Thyroid gland (tissue), 4 donors: Measurements from ENCODE around the gene BCDIN3D. TPM values are rescaled to one million over a fixed set of nuclear protein-coding genes. Genes with fewer than 3 reads are reported as not detected.
"Not testable (repeated sequence)": the region's sequence is repeated elsewhere in the genome, so short reads cannot be mapped to it uniquely, and the experiment has no call there.

Source experiments
- DNase-seq, 2 donors: peaks; one replicate each; pipeline ENCODE4 v3.0.0-alpha.2; 2019
- H3K27ac ChIP-seq, 3 donors: fragments of 200-600 bp; sonication (generic); 1 replicate in 2 of 3; 2 replicates in 1 of 3; pipeline ENCODE4 v1.5.1; 2016 to 2019; ENCODE audit warnings: mild to moderate bottlenecking in 1 of 3, moderate library complexity in 1 of 3
- H3K27me3 ChIP-seq: fragments of 200-600 bp; sonication (generic); one replicate; pipeline ENCODE4 v1.5.1; 2019
- H3K36me3 ChIP-seq, 2 donors: fragments of 200-600 bp; sonication (generic); one replicate each; pipeline ENCODE4 v1.5.1; 2016 to 2019
- H3K4me1 ChIP-seq, 2 donors: fragments of 200-600 bp; sonication (generic); one replicate each; pipeline ENCODE4 v1.5.1; 2017 to 2019
- H3K4me3 ChIP-seq, 3 donors: fragments of 200-600 bp; sonication (generic); replicated peaks in 1 of 3; 1 replicate in 2 of 3; 2 replicates in 1 of 3; pipeline ENCODE4 v1.5.1; 2016; ENCODE audit warnings: mild to moderate bottlenecking in 1 of 3
- H3K9me3 ChIP-seq: fragments of 200-600 bp; sonication (generic); one replicate; pipeline ENCODE4 v1.5.1; 2017
- CTCF ChIP-seq, 6 experiments: fragments of 200-600 bp in 3 of 6; fragments of 450-650 bp in 3 of 6; sonication (generic) in 3 of 6; IDR thresholded peaks; one replicate each; pipeline ENCODE4 v1.5.1; 2016 to 2019; ENCODE audit warnings: antibody characterized with exemption in 6 of 6, mild to moderate bottlenecking in 2 of 6, inconsistent platforms in 1 of 6, moderate library complexity in 1 of 6
- POLR2A ChIP-seq, 2 donors: fragments of 450-650 bp; IDR thresholded peaks; one replicate each; pipeline ENCODE4 v1.6.1; 2017; ENCODE audit warnings: antibody characterized with exemption in 2 of 2, mild to moderate bottlenecking in 2 of 2, moderate library complexity in 1 of 2
- WGBS, 2 donors: methylation state at CpG; one replicate each; pipeline ENCODE4 v1.1.5; 2017; 5-methylcytosine and 5-hydroxymethylcytosine counted together
- intact Hi-C: fragments of 100-400 bp; cut with DNase I; formaldehyde crosslinking; loops from one replicate; pipeline ENCODE4 v1.15.1; 2023
- total RNA-seq, 4 donors: library from RNA; depleted of rRNA; stranded (reverse); fragments of >200 nt; gene quantifications; one replicate each; pipeline ENCODE4 v1.2.3, GENCODE V29; 2016

BCDIN3D gene
- total RNA-seq, 4 donors from 2014 or later, result 3.9 to 6.1 (median 4.1) TPM

- H3K27ac ChIP-seq, result no peak overlapping the region
- TF ChIP-seq POLR2A (IDR thresholded peaks at IDR 0.05) (no peak), CTCF (IDR thresholded peaks at IDR 0.05) (no peak)
- 90% methylated on average over 11 to 16 of the region's 16 CpGs for WGBS, 2 donors
- intact Hi-C loops, result no loop called here
- H3K4me1 ChIP-seq, result peaks cover 0 to 6% of the 10 kb centered on the region in 2 donors
- no peaks in the 10 kb centered on the region for H3K9me3 ChIP-seq
- no peak for DNase-seq
- no peak overlapping the region for H3K4me3 ChIP-seq
- no peaks in the 10 kb centered on the region for H3K36me3 ChIP-seq
- H3K27me3 ChIP-seq, result no peaks in the 10 kb centered on the region
Measured at GRCh38 chr12:49881415-49882247, 38.7 kb upstream of the BCDIN3D start.

GRCh38 chr12:49880756-49881414 lies 38.0 kb upstream of the BCDIN3D start:
- H3K4me3 ChIP-seq, result no peak overlapping the region
- no peaks in the 10 kb centered on the region for H3K9me3 ChIP-seq
- intact Hi-C loops, result no loop called here
- H3K4me1 ChIP-seq, result peaks cover 0 to 6% of the 10 kb centered on the region in 2 donors
- WGBS, 2 donors, result 82% methylated on average over 5 of the region's 5 CpGs
- H3K27me3 ChIP-seq, result no peaks in the 10 kb centered on the region
- no peaks in the 10 kb centered on the region for H3K36me3 ChIP-seq
- no peak overlapping the region for H3K27ac ChIP-seq
- no peak for DNase-seq
- TF ChIP-seq POLR2A (IDR thresholded peaks at IDR 0.05) (no peak), CTCF (IDR thresholded peaks at IDR 0.05) (no peak)

- H3K36me3 ChIP-seq, H3K27ac ChIP-seq, H3K4me3 ChIP-seq, H3K27me3 ChIP-seq, H3K9me3 ChIP-seq, DNase-seq, H3K4me1 ChIP-seq, intact Hi-C loops: not testable (repeated sequence)
- 77 to 85% methylated on average over 2 of the region's 2 CpGs for WGBS, 2 donors
Measured at GRCh38 chr12:49879065-49879464, 36.2 kb upstream of the BCDIN3D start.

- no peak overlapping the region for H3K4me3 ChIP-seq
- H3K27me3 ChIP-seq, result no peaks in the 10 kb centered on the region
- no peak for TF ChIP-seq POLR2A (IDR thresholded peaks at IDR 0.05)
- no peak for TF ChIP-seq CTCF (IDR thresholded peaks at IDR 0.05)
- no peaks in the 10 kb centered on the region for H3K36me3 ChIP-seq
- WGBS, 2 donors, result 59 to 87% methylated on average over 2 of the region's 2 CpGs
- no peak for DNase-seq
- intact Hi-C loops, result no loop called here
- no peak overlapping the region for H3K27ac ChIP-seq
- H3K4me1 ChIP-seq, result peaks cover 13 to 19% of the 10 kb centered on the region in 2 donors
- H3K9me3 ChIP-seq, result no peaks in the 10 kb centered on the region
Measured at GRCh38 chr12:49878021-49878420, 35.1 kb upstream of the BCDIN3D start.

- H3K9me3 ChIP-seq, result no peaks in the 10 kb centered on the region
- DNase-seq, result no peak
- no peaks in the 10 kb centered on the region for H3K27me3 ChIP-seq
- intact Hi-C loops, result no loop called here
- 73 to 78% methylated on average over 5 of the region's 5 CpGs for WGBS, 2 donors
- no peak overlapping the region for H3K27ac ChIP-seq
- no peaks in the 10 kb centered on the region for H3K36me3 ChIP-seq
- no peak for TF ChIP-seq CTCF (IDR thresholded peaks at IDR 0.05)
- TF ChIP-seq POLR2A (IDR thresholded peaks at IDR 0.05), result no peak
- H3K4me1 ChIP-seq, result peaks cover 19 to 26% of the 10 kb centered on the region in 2 donors
- H3K4me3 ChIP-seq, result no peak overlapping the region
Measured at GRCh38 chr12:49877066-49877465, 34.2 kb upstream of the BCDIN3D start.
